Posterior vena cava (tissue), 2 donors: ENCODE data around the gene PPM1L. TPM values are rescaled to one million over a fixed set of nuclear protein-coding genes. Genes with fewer than 3 reads are reported as not detected.
"Not testable (repeated sequence)": the region's sequence is repeated elsewhere in the genome, so short reads cannot be mapped to it uniquely, and the experiment has no call there.

ENCODE experiments used
- DNase-seq: peaks from one replicate; pipeline ENCODE4 v3.0.0-alpha.2; 2020; ENCODE audit warnings: low spot score
- intact Hi-C, 2 donors: fragments of 100-400 bp; cut with DNase I; formaldehyde crosslinking; loops; one replicate each; pipeline versions ENCODE4 v1.14.1 to v1.14.2; 2022 to 2023
- total RNA-seq, 2 donors: library from RNA; stranded (reverse); fragmentation: NEBNext Ultra II Directional; extraction: Animal tissue kit (Norgen Biotek cat#: 25700); gene quantifications; one replicate each; pipeline ENCODE4 v1.2.1, GENCODE V29; 2021
- donor health status: DM: yes; HTN: yes; CAD: no.
- donor health status: DM: yes; HTN: yes; CAD: no.

Gene PPM1L
- total RNA-seq, 2 donors from 2014 or later, result 12.3 to 13.0 TPM

- DNase-seq, result no peak
Observed at GRCh38 chr3:160999274-160999673, 243.2 kb downstream of the PPM1L start.

DNA sequence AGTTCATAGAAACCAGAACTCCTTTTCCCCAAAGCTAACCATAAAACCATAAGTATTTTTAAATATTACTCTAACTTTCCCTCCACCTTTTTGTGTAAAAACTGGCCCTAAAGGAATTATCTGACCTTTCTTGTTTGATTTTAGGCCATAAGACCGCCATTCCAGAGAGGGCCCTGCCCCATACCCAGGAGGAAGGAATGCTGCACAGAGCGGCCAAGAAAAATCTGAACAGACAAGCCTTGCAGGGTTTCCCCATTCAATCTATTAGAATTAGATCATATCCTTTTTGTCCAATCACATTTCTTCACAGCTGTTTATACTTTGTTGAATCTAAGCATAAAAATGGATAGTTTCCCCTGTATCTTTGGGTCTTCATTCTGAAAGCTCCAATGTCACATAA is 252.1 kb downstream of the PPM1L start:
- DNase-seq, result no peak
- intact Hi-C loops, result no loop called here

More at GRCh38 chr3:160999274-160999673, 243.2 kb downstream of the PPM1L start:
- intact Hi-C loops, result no loop called here

DNA sequence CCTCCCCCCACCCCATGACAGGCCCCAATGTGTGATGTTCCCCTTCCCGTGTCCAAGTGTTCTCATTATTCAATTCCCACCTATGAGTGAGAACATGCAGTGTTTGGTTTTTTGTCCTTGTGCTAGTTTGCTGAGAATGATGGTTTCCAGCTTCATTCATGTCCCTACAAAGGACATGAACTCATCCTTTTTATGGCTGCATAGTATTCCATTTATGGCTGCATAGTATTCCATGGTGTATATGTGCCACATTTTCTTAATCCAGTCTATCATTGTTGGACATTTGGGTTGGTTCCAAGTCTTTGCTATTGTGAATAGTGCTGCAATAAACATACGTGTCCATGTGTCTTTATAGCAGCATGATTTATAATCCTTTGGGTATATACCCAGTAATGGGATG is 254.1 kb downstream of the PPM1L start:
- intact Hi-C loops, DNase-seq: not testable (repeated sequence)

DNA sequence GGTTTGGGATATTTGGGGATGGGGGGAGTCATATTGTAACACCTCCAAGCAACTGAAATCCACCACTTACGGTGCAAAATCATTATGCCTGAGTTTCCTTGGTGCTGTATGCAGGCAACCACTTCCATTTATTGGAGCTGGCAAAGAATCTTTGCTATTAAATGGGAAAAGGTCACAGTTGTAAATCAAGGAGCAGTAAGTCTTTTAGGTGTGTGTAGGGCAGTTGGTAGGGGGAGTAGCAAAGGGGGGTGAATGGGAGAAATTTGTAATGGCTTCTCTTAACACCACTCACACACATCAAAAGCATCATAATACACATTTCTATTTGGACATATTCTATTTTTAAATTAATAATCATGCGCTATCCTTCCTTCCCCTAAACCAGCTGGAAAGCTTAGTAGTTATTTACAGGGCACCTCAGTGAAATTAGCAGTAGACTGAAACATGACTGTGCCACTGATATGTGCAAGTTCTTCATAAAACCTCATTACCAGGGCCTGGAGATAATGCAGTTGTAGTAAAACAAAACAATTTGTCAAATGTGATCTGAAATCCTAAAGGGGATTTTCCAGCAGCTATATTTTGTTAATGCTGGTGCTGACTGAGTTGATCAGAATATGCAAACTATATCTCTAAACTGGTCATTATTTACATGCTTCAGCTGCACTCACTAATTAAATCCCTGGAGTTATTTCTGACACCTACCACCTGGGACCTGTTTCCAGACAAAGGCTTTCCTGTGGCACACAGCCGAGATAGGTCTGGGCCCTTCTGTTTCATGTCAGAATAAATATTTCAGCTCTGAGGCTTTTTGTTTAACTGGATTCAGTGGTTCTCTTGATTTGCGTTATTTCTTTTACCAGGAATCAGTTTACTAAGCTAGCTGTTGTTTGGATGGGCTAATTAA is 259.1 kb downstream of the PPM1L start:
- DNase-seq, result no peak
- intact Hi-C loops, result no loop called here

- DNase-seq, result no peak
- intact Hi-C loops, result no loop called here
Observed at GRCh38 chr3:161016417-161017313, 260.6 kb downstream of the PPM1L start.

DNA sequence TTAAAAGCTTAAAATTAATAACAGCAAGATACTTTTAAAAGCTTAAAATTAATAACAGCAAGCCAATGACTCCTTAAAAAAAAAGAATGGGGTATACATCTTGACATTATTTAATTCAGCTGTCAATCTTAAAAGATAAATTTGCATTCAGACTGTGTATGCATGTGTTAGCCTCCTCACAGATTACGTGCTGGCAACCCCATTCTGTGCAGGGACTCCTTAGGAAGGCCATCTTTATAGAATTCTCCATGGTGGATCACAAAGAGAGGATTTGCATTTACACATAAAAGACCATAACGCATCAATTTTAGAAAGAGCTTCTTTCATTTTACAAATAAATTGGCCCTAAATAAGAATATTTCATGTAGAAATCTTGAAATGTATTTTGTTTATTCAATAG is 261.9 kb downstream of the PPM1L start:
- no peak for DNase-seq
- intact Hi-C loops, result no loop called here

- no peak for DNase-seq
- intact Hi-C loops, result no loop called here
Observed at GRCh38 chr3:161020256-161020655, 264.2 kb downstream of the PPM1L start.

- DNase-seq, result no peak
- intact Hi-C loops, result no loop called here
Observed at GRCh38 chr3:161025911-161026310, 269.9 kb downstream of the PPM1L start.

- no peak for DNase-seq
- intact Hi-C loops, result no loop called here
Observed at GRCh38 chr3:161026612-161027510, 270.8 kb downstream of the PPM1L start.

GRCh38 chr3:161028555-161029153 is 272.6 kb downstream of the PPM1L start:
- DNase-seq, result no peak
- intact Hi-C loops, result no loop called here

- intact Hi-C loops, result no loop called here
- no peak for DNase-seq
Observed at GRCh38 chr3:161031134-161031533, 275.1 kb downstream of the PPM1L start.

- not testable (repeated sequence) for DNase-seq
Observed at GRCh38 chr3:161034913-161035550, 279.0 kb downstream of the PPM1L start.

DNA sequence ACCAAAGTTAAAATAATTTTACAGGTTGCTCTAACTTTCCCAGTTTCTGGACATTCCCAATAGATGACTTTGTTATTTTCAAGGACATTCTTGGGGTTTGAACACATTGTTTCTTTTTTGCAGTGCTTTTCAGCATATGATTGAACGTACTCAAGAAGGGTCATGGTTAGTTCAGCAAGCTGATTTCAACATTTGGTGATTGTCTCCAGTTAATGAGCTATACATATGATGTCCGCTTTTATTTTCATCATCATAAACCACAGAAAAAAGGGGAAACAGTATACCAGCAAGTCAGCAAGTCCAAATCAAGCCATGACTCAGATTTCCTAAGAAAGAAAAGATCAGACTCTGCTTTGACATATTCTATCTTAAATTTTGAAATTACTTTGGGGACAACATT is 279.7 kb downstream of the PPM1L start:
- DNase-seq, result no peak
- intact Hi-C loops, result no loop called here

More at GRCh38 chr3:161034913-161035550, 279.0 kb downstream of the PPM1L start:
- intact Hi-C loops, result not testable (repeated sequence)

DNA sequence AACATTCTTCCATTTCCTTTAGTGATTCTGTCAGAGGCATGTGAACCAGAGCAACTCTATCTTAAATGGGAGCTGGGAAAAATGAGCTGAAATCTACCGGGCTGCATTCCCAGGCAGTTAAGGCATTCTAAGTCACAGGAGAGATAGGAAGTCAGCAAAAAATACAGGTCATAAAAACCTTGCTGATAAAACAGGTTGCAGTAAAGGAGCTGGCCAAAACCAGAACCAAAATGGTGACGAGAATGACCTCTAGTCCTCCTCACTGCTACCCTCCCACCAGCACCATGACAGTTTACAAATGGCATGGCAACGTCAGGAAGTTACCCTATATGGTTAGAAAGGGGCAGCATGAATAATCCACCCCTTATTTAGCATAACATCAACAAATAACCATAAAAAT is 282.7 kb downstream of the PPM1L start:
- intact Hi-C loops, result no loop called here
- no peak for DNase-seq

DNA sequence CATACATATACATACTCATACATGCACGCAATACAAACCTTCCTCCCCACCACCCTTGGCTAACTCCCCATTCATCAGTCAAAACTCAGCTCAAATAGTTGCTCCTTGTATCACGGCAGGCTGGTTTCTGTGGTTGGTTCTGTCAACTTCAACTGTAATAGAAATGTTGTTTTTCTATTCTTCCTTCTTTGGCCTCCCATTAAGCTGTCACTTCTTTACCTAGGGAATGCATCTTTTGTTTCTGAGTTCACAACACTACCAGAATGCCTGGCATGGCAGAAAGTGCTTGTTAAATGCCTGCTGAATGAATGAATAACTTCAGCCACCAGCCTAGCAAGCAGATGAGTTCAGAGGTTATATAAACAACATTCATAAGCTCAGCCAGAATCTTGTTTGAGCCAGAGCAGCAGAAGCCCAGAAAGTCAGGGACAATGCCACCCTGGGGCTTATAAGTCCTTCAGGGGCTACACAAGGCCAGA is 286.0 kb downstream of the PPM1L start:
- no peak for DNase-seq
- intact Hi-C loops, result no loop called here

- intact Hi-C loops, result no loop called here
Observed at GRCh38 chr3:161043336-161044035, 287.5 kb downstream of the PPM1L start.

GRCh38 chr3:161049683-161050248 is 293.7 kb downstream of the PPM1L start:
- intact Hi-C loops, result no loop called here
- DNase-seq, result no peak

More at GRCh38 chr3:161043336-161044035, 287.5 kb downstream of the PPM1L start:
- DNase-seq, result no peak
